ENCODE measurements around the gene MXRA8.

The MXRA8 gene

GRCh38 chr1:1348420-1349255, 9.7 kb downstream of the MXRA8 start:
- peak in 2 of 3 experiments; percentile 48 to 51 for DNase-seq

- DNase-seq, result no peak
These were observed 10.5 kb downstream of the MXRA8 start for GRCh38 chr1:1347663-1348419.

- no peak for DNase-seq
These were observed 11.2 kb downstream of the MXRA8 start for GRCh38 chr1:1347026-1347595.

DNA sequence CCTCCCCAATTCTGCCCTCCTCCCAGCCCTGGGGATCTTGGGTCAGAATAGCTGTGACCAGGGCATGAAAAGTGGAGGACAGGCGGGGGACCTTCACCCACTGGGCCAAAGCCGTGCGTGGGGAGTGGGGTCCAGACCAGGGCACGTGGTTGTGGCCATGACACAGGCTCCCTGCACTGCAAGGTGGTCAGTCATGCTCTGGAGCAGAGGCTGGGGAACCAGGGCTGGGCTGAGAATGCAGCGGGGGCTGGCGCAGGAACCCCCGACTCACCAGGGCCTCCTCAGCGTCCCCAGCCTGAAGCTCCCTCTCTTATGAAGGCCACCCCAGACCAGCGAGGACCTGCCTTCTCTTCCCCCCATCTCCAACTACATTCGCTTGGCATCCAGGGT, 11.9 kb downstream of the MXRA8 start:
- no peak for DNase-seq

- no peak for DNase-seq
These were observed 12.4 kb downstream of the MXRA8 start for GRCh38 chr1:1345860-1346500.

DNA sequence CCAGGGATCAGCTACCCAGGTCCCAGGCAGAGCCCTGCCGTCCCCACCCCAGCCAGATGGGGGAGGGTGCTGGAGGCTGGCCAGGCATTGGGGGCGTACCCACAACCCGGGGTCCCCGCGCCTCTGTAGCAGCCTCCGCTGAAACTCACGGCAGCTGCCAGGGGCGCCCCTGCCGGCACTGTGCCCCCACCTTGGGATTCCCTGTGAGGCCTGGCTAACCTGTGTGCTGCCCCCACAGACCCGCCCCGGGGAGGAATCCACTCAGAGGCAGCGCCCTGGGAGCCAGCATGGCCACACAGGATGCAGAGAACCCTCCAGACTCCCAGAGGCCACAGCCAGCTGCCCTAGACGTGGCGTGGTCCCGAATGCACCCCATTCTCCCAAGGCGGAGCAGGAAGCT, 13.0 kb downstream of the MXRA8 start:
- no peak for DNase-seq

- DNase-seq, result no peak
These were observed 13.5 kb downstream of the MXRA8 start for GRCh38 chr1:1344655-1345361.

GRCh38 chr1:1343811-1344421, 14.4 kb downstream of the MXRA8 start:
- no peak for DNase-seq

GRCh38 chr1:1342584-1343115, 15.7 kb downstream of the MXRA8 start:
- no peak for DNase-seq

GRCh38 chr1:1342061-1342562, 16.2 kb downstream of the MXRA8 start:
- no peak for DNase-seq

GRCh38 chr1:1341549-1342021, 16.8 kb downstream of the MXRA8 start:
- no peak for DNase-seq

- DNase-seq, result no peak
These were observed 17.4 kb downstream of the MXRA8 start for GRCh38 chr1:1340791-1341548.

DNA sequence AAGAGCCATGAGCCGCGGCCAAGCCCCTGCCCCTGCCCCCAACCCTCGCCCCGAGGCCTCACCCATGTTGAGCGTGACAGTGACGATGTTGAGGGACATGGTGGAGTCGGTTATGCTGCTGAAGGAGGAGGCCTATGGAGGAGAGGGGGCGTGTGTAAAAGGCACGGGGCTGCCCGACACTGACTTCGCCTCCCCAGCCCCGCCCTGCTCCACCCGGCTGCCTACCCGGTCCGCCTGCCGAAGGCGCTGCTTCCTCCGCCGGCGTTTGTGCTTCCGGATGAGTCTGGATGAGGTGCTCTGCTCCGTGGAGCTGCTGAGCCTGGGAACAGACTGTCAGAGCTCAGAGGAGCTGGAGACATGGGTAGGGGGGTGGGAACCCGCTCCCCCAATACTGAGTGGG, 18.2 kb downstream of the MXRA8 start:
- DNase-seq, result no peak

DNA sequence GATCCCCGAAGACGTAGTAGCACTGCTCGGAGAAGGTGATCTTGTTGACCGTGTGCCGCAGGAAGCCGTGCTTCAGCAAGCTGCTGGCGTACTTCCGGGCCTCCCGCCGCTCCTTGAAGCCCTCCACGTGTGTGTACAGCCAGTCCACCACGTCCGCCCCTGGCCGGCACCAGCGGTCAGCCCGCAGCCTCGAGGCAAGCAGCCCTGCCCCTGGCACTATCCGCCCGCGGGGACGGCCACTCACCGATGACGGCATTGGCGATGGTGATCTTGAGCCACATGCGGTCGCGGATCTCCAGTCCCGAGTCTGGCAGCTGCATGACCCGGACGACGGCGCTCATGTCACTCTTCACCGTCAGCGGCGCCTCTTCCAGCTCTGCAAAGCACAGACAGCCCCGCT, 20.1 kb downstream of the MXRA8 start:
- DNase-seq, result no peak

DNA sequence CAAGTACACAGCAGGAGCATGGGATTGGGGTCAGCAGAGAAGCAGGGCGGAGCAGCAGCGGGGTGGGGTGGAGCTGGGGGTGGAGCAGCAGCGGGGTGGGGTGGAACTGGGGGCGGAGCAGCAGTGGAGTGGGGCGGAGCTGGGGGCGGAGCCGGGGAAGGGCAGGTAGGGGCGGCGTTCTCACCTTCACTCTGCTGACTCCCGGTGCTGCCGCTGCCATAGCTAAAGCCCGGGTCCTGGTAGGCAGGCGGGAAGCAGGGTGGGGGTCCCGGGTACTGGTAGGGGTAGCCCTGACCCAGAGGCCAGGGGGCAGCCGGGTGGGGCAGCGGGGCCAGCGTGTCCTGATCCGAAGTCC, 20.6 kb downstream of the MXRA8 start:
- DNase-seq, result peak in 1 of 3 experiments; percentile 24

DNA sequence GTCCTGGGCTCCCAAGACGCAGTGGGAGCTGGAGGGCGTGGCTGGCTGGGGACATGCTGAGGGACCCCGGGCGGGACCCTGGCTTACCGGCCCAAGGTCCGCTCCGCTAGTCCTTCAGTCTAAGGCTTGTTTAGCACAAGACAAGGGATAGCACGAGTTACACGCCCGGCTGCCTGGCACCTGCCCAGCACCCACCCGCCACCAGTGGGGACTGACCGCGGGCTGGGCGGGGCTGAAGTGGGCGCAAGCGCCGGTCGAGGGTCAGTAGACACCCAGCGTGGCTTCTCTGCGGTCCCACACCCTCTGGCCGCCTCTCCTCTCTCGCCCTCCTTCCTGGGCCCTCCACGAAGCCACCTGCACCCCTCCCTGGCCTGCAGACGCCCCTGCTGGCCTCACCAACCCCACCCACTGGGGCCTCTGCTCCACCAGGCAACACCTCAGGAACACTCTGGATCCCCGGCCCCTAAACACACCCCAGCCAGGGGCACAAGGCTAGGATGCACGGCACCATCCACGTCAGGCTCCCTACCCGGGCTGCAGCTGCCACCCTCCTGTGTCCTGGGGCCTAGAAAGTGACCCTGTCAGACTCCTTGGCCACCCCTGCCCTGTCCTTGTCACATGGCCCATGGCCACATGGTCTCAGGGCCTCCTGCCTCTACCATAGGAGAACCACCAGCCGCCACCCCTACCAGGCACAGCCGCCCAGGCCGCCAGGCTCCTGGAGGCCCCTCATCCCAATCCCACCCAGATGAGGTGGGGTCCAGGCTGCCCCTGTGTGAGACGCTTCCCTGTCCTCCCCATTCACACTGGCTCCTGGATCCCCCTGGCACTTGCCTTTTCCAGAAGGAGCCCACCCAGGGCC, 21.2 kb downstream of the MXRA8 start:
- DNase-seq, result no peak

DNA sequence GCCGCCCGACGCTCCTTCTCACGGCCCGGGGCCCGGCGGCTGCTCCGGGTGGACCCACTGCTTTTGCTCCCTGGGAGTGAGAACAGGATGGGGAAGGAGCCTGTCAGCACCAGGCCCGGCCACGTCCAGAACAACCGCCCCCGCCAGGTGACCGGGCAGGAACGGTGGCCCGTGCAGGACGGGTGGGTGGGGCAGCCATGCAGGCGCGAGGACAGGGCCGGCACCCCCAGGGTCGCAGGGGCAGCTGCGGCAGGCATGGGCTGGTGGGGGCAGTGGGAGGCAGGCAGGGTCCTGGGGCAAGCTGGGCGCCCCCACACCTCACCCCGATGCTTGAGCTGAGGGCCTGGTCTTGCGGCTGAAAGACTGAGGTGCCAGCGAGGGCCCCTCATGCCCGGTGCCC, 21.9 kb downstream of the MXRA8 start:
- no peak for DNase-seq

DNA sequence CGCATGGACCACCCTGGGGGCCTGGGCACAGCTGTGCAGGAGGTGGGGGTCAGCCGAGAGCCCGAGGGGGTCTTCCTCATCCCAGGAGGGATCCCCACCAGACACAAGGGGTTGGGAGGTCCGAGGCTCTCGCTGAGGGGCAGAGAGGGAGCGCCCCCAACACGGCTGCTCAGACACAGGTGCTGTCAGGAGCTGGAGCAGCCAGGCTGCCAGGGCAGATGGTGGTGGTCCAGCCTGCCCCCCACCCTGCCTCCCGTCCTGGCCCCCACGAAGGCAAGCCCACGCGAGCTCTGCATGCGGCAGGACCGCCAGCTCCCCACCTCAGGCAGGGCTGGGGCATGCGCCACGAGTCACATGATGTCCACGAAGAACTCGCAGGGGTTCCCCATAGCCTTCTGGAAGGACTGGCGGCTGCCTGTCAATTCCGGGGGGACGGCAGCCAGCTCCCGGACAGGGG, 22.5 kb downstream of the MXRA8 start:
- no peak for DNase-seq

DNA sequence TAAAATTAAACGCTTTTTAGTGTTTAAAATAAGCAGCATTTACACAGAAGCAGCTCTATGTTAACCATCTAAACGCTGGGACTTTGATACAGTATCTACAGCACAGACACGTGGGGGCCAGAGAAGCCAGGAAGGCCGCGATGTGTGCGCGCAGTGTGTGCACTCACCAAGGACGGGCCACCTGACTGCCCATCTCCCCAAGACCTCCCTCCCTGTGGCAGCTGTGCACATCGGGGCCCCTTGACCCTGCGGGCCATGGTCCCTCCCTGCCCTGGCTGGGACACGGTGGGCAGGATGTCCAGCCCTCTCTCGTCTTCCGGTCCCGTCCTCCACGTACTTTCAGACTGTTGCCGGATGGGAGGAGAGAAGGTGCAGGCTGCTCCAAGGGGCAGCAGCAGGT, 23.1 kb downstream of the MXRA8 start:
- DNase-seq, result no peak

DNA sequence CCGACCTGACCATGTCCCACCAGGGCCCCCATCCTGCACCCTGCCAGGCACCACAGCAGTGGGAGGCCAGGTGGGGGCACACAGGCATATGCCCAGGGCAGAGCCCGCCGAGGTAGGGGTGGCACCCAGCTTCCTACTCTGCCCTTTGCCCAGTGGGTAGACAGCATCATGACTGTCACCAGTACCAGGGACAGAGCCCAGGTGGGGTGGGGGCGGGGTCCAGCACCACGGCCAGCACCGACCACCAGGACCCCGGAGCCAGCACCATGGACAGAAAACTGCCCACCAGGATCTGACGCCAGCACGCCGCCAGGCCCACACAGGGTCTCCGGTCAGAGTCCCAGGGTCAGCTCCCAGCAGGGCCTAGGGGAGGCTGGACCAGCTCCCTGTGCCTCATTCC, 23.5 kb downstream of the MXRA8 start:
- DNase-seq, result no peak
